GM12801 (cell line): ENCODE results near the gene POMP.

Experiments used
- TF ChIP-seq, protein P1 (sequence below): IDR thresholded peaks from one replicate; pipeline ENCODE4 v1.5.1; 2011; ENCODE audit warnings: control low read depth; ENCODE audit not compliant: insufficient read length; ENCODE audit errors: extremely low read depth

POMP gene

DNA sequence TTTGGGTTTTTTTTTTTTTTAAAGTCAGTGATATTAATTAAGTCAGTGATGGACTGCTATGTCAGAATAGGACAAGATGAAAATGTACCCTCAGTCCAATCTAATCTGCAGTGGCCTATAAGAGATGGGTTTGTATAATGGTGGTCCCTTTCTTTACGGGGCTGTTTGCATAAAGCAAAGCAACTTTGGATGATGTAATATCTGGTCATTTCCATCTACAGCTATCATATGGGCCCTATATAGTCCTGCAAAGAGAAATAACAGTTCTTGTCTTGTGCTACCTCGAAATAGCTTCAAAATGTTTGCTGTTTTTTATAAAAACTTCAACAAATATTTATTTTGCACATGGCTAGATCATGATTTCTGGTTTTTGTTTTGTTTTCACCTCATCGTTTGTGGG lies 20.2 kb upstream of the POMP start:
- TF ChIP-seq, protein P1, sequence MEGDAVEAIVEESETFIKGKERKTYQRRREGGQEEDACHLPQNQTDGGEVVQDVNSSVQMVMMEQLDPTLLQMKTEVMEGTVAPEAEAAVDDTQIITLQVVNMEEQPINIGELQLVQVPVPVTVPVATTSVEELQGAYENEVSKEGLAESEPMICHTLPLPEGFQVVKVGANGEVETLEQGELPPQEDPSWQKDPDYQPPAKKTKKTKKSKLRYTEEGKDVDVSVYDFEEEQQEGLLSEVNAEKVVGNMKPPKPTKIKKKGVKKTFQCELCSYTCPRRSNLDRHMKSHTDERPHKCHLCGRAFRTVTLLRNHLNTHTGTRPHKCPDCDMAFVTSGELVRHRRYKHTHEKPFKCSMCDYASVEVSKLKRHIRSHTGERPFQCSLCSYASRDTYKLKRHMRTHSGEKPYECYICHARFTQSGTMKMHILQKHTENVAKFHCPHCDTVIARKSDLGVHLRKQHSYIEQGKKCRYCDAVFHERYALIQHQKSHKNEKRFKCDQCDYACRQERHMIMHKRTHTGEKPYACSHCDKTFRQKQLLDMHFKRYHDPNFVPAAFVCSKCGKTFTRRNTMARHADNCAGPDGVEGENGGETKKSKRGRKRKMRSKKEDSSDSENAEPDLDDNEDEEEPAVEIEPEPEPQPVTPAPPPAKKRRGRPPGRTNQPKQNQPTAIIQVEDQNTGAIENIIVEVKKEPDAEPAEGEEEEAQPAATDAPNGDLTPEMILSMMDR, result no peak

DNA sequence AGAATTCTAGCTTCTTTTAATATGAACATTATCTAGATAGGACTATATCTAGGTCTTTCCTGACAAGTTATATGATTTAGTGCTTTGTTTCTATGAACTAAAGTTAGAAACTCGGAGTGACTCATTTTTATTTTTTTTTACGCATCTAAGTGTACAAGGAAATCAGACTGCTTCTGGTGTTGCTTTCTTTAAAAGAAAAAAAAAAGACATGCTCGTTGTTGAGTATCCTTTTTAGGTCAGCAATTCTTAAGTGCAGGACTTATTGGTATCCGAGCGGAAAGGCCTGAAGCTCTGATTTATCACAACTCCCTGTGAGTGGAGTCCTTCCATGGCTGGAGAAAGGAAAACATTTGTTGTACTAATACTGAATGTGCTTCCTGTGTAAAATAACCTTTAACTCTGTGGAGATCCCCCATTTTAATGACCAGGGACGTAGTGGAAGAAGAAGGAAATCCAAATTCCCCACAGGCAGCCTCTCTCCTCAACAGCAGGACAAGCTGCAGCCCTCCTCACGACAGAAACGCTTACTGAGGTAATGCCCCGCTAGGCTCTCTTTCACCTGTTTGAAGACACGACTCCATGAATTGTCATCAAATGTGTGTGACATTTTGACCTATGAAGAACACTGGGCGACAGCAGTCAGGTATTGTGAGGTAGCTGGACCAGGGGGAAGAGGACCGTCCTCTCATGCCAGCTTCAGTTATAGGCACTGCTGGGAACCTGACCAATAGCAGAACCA lies 17.9 kb upstream of the POMP start:
- TF ChIP-seq, protein P1, result no peak

DNA sequence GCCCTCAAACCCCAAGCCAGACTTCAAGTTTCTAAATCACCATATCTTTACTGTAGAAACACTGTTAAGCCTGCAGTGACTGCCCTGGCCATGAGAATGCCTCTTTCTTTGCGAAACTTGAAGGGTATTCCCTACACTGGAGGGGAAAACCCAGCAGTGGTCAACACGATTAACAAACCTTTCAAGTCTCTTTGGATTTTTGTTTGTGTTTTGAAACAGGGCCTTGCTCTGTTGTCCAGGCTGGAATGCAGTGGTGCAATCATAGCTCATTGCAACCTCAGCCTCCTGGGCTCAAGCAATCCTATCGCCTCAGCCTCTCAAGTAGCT lies 17.4 kb upstream of the POMP start:
- TF ChIP-seq, protein P1, result no peak

DNA sequence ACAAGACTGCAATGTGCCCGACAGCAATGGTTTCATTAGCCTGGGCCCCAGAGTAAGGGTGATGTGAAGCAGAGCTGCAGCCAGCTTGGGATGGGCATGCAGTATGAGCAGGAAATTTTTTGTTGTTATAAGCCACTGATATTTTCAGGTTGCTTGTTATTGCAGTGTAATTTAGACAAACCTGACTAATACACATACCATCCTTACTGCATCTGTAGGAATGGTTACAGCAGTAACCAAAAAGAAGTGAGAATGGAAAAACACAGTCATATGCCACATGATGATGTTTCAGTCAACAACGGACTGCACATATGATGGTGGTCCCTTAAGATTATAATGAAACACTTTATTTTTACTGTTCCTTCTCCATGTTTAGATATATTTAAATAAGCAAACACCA lies 8.6 kb upstream of the POMP start:
- TF ChIP-seq, protein P1, result no peak

DNA sequence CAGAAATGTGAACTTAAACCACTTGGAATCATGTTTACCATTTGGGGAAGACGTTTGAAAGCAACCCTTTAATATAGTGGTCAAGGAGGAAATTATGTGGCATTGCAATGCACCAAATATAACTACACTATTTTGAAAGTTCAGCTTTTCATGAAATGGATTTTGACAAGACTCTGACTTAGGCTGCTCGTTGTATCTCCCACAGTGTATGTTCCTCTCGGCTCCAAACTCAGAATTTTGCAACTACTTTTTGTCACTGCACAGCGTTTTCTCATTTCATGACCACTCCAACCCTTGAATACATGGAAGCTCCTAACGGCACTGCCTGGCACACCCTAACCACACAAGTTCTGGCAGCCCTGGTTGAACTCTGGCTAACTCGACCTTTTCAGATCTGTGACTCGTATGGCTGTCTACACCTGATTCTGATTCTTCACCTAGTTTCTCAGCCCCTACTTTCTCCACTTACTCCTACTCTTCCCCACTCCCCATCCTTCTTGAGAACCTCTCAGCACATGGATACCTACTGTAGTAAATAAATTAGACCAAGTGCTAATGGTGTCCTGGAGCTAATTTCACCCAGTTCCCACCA lies 7.0 kb upstream of the POMP start:
- TF ChIP-seq, protein P1, result no peak

DNA sequence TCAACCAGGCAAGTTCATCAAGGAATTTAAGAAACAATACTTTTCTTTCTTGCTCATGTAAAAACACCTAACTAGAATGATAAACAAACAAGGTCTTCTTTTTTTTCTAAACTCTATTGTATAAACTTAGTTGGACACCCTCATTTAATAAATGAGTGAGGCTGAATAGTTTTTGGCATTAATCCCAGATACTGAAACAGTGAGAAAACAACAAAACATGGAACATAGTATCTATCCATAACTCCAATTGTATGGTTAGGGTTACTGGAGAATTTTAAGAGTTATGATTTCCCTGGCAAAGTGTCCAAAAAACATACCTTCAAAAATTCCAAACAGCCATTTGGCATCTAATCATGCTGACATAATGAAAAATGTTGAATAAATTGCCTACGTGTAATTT lies 5.8 kb upstream of the POMP start:
- TF ChIP-seq, protein P1, result no peak

DNA sequence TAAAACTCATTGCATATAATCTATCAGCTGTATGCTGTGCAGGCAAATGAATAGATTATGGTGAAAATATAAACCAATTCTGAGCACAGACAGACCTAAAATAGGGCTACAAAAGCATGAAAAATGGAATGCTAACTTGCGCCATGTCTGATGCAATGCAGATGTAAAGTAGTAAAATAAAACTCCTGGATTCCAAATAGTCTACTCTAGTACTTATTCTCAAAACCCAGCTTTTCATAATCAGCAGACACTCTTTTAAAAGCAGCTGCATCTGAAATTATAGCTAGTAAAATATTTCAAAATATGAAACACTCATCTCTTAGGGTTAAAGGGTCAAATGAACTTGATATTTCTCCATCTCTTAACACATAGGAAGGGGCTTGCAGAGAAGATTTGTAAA lies 4.7 kb upstream of the POMP start:
- TF ChIP-seq, protein P1, result no peak
